OCI-LY1 (cell line): ENCODE measurements around the gene HILPDA.

Source experiments
- H2AFZ ChIP-seq: fragments of 200-600 bp; sonication (generic), shearing (Covaris generic); 2 replicates; pipeline ENCODE4 v1.6.0; 2014; ENCODE audit warnings: antibody characterized with exemption, mild to moderate bottlenecking, low read length
- H3F3A ChIP-seq: fragments of 200-600 bp; sonication (generic), shearing (Covaris generic); 2 replicates; pipeline ENCODE4 v1.6.0; 2014; ENCODE audit warnings: mild to moderate bottlenecking, antibody characterized with exemption, low read length, moderate library complexity; ENCODE audit not compliant: insufficient read depth
- H3K27ac ChIP-seq: fragments of 200-600 bp; sonication (generic); 2 replicates; pipeline ENCODE4 v1.5.1; 2014; ENCODE audit warnings: low read length, mixed run types, mild to moderate bottlenecking, low read depth; ENCODE audit not compliant: poor library complexity, severe bottlenecking
- H3K27me3 ChIP-seq: fragments of 200-600 bp; sonication (generic); 2 replicates; pipeline ENCODE4 v1.6.0; 2014; ENCODE audit warnings: antibody characterized with exemption, mild to moderate bottlenecking, low read length, moderate library complexity; ENCODE audit not compliant: insufficient read depth
- H3K36me3 ChIP-seq: fragments of 200-600 bp; sonication (generic); 2 replicates; pipeline ENCODE4 v1.6.1; 2014; ENCODE audit warnings: mild to moderate bottlenecking, antibody characterized with exemption, low read length, moderate library complexity, mixed read lengths; ENCODE audit not compliant: insufficient read depth
- H3K4me1 ChIP-seq: fragments of 200-600 bp; sonication (generic); 2 replicates; pipeline ENCODE4 v1.5.1; 2014; ENCODE audit warnings: mild to moderate bottlenecking, low read length, moderate library complexity; ENCODE audit not compliant: insufficient read depth, severe bottlenecking
- H3K4me2 ChIP-seq: fragments of 200-600 bp; sonication (generic), shearing (Covaris generic); 2 replicates; pipeline ENCODE4 v1.6.1; 2014; ENCODE audit warnings: low read length
- H3K4me3 ChIP-seq: fragments of 200-600 bp; sonication (generic); 2 replicates; pipeline ENCODE4 v1.5.1; 2014; ENCODE audit warnings: low read length, low read depth, mild to moderate bottlenecking, mixed read lengths; ENCODE audit not compliant: poor library complexity, severe bottlenecking
- H3K79me2 ChIP-seq: fragments of 200-600 bp; shearing (Covaris generic); 2 replicates; pipeline ENCODE4 v1.6.1; 2016; ENCODE audit warnings: mixed run types, low read length, mixed read lengths; ENCODE audit not compliant: insufficient read depth
- H3K9ac ChIP-seq: fragments of 200-600 bp; sonication (generic), shearing (Covaris generic); 2 replicates; pipeline ENCODE4 v1.6.1; 2014; ENCODE audit warnings: mild to moderate bottlenecking, low read length, mixed read lengths
- H3K9me2 ChIP-seq: fragments of 200-600 bp; sonication (generic), shearing (Covaris generic); 2 replicates; pipeline ENCODE4 v1.6.1; 2014; ENCODE audit warnings: low read depth, mild to moderate bottlenecking, low read length, mixed read lengths
- H3K9me3 ChIP-seq: fragments of 200-600 bp; shearing (Covaris generic); 2 replicates; pipeline ENCODE4 v1.6.1; 2014; ENCODE audit warnings: low read length, mixed read lengths
- H4K20me1 ChIP-seq: fragments of 200-600 bp; sonication (generic), shearing (Covaris generic); 2 replicates; pipeline ENCODE4 v1.6.0; 2016; ENCODE audit warnings: mild to moderate bottlenecking, low read length; ENCODE audit not compliant: insufficient read depth
- CTCF ChIP-seq: fragments of 200-600 bp; sonication (generic), shearing (Covaris generic); IDR thresholded peaks from 2 replicates; pipeline ENCODE4 v1.5.1; 2017; ENCODE audit warnings: mild to moderate bottlenecking, antibody characterized with exemption, low read length, moderate library complexity, mixed read lengths
- EZH2 ChIP-seq: fragments of 200-600 bp; sonication (generic), shearing (Covaris generic); IDR thresholded peaks from 2 replicates; pipeline ENCODE4 v1.8.0; 2017; ENCODE audit warnings: borderline replicate concordance, mixed run types, mild to moderate bottlenecking, antibody characterized with exemption, low read length, moderate library complexity, mixed read lengths

Gene HILPDA

GRCh38 chr7:128447941-128448564, 7.6 kb upstream of the HILPDA start:
- Histone ChIP-seq H2AFZ (no peak overlapping the region), H3K27ac (no peak overlapping the region), H3K36me3 (no peaks in the 10 kb centered on the region), H3K9ac (no peak overlapping the region), H3K9me3 (no peaks in the 10 kb centered on the region), H3K27me3 (no peaks in the 10 kb centered on the region; the same call in 1 of the 2 replicates), H3K4me2 (no peak overlapping the region), H3K4me1 (peaks cover 13% of the 10 kb centered on the region), H3F3A (no peaks in the 10 kb centered on the region), H3K9me2 (no peaks in the 10 kb centered on the region), H3K79me2 (no peaks in the 10 kb centered on the region), H3K4me3 (no peak overlapping the region), H4K20me1 (no peaks in the 10 kb centered on the region)
- TF ChIP-seq EZH2 (no peak), CTCF (no peak)

GRCh38 chr7:128448751-128449302, 6.9 kb upstream of the HILPDA start:
- Histone ChIP-seq H4K20me1 (no peaks in the 10 kb centered on the region), H3K27me3 (no peaks in the 10 kb centered on the region; the same call in 1 of the 2 replicates), H2AFZ (no peak overlapping the region), H3K9me3 (no peaks in the 10 kb centered on the region), H3F3A (no peaks in the 10 kb centered on the region), H3K4me2 (no peak overlapping the region), H3K36me3 (no peaks in the 10 kb centered on the region), H3K79me2 (no peaks in the 10 kb centered on the region), H3K4me1 (peaks cover 10% of the 10 kb centered on the region), H3K4me3 (no peak overlapping the region), H3K9me2 (no peaks in the 10 kb centered on the region), H3K27ac (no peak overlapping the region), H3K9ac (no peak overlapping the region)
- TF ChIP-seq CTCF, result no peak
- TF ChIP-seq EZH2, result no peak

GRCh38 chr7:128450409-128450808, 5.3 kb upstream of the HILPDA start:
- no peaks in the 10 kb centered on the region for H3F3A ChIP-seq
- H3K9me3 ChIP-seq, result no peaks in the 10 kb centered on the region
- no peaks in the 10 kb centered on the region for H4K20me1 ChIP-seq
- no peak overlapping the region for H3K4me2 ChIP-seq
- no peak overlapping the region; the same call in 1 of the 2 replicates for H2AFZ ChIP-seq
- no peaks in the 10 kb centered on the region for H3K36me3 ChIP-seq
- H3K27me3 ChIP-seq, result no peaks in the 10 kb centered on the region; the same call in 1 of the 2 replicates
- no peaks in the 10 kb centered on the region for H3K9me2 ChIP-seq
- H3K4me1 ChIP-seq, result peaks cover 5% of the 10 kb centered on the region
- TF ChIP-seq EZH2 (no peak), CTCF (no peak)
- H3K27ac ChIP-seq, result no peak overlapping the region
- H3K9ac ChIP-seq, result no peak overlapping the region
- H3K79me2 ChIP-seq, result no peaks in the 10 kb centered on the region
- H3K4me3 ChIP-seq, result no peak overlapping the region
